DMS114 treated with DMSO at 0.1 percent for 48 hours (cell line): Measurements from ENCODE around the gene PANX2.
"Not testable (repeated sequence)": the region's sequence is repeated elsewhere in the genome, so short reads cannot be mapped to it uniquely, and the experiment has no call there.

Source experiments
- DNase-seq: peaks from one replicate; lab custom pipeline; 2025; ENCODE audit not compliant: unreplicated experiment; lab: John Stamatoyannopoulos, UW

The PANX2 gene

DNA sequence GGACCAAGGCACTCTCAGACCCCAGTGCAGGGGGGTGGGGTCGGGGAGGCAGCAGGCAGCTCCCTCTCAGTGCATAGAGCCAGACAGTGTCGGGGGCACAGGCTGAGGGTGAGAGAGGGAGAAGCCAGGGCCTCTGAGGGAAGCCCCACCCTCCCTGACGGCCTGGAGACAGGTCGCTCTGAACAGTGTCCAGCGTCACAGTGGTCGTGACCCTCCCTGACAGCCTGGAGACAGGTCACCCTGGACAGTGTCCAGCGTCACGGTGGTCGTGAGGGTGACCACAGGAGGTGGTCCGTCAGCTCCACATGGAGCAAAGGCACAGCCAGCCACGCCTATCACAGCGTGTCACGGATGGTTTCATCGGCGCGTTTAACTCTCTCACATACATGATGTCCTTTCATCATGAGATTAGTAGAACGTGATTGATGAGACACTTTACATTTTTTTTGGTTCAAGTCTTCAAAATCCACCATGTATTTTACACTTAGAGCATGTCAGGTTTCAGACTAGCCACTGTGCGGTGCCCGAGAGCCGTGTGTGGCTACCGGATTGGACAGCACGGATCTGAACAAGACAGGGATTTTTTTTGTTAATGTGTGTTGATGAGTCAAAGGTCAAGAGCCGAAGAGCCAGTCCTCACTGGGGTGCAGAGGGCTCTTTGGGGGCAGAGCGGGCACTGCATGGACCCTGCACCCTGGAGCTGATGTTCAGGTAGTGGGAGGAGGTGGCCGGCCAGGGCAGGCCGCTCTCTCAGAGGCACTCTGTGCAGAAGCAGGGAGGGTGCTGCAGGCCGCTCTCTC is 23.9 kb upstream of the PANX2 start:
- peak; percentile 64 for DNase-seq

GRCh38 chr22:50147258-50148165 is 23.0 kb upstream of the PANX2 start:
- DNase-seq = not testable (repeated sequence)

DNA sequence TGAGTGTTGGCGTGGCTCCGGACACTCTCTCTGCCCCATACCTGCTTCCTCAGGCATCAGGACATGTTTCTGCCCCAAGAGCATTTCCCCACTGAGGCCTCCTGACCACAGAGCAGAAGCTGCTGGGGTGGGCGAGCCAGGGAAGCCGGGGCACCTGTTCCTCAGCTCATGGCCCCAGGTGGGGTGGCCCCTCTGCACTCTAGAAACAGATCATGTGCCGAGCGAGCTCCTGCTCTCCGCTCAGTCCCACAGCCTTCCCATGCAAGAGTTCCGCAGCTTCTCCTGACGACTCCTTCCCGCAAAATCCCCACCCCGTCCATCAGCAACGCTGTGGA is 22.4 kb upstream of the PANX2 start:
- DNase-seq = no peak

DNA sequence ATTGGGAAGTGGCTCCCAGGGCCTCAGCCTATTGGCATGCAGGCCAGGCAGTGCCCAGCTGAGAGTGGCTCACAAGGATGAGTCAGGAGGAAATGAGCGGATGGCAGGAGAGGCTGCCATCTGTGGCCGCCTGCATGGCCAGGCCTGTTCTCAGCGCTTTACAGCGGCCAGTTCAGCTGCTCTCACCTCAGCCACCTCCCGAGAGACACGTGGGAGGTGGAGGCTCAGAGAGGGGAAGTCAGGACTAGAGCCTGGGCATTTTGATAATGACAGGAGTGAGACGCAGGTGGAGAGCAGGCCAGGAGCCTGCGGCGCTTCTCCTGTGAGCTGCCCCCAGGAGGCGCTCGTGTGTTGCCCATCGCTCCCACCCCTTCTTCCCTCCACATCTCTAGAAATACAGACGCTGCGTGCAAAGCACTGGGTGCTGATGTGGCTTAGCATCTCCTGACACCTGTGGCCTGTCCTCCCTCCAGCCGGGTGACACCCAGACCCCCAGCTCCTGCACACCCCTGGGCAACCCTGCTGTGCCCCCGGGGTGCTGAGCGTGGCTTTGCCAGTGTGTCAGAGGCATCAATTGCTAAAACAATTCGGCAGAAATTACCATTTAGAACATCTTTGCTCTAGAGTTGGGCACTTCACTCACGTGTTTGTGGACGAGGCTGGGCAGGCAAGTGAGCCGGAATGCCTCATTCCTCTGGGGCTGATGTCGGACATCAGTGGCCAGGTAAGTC is 21.4 kb upstream of the PANX2 start:
- DNase-seq = peak; percentile 17

- DNase-seq = no peak
Observed at GRCh38 chr22:50150161-50151129, 20.1 kb upstream of the PANX2 start.

- no peak for DNase-seq
Observed at GRCh38 chr22:50151571-50152537, 18.7 kb upstream of the PANX2 start.

- no peak for DNase-seq
Observed at GRCh38 chr22:50153056-50153755, 17.3 kb upstream of the PANX2 start.

DNA sequence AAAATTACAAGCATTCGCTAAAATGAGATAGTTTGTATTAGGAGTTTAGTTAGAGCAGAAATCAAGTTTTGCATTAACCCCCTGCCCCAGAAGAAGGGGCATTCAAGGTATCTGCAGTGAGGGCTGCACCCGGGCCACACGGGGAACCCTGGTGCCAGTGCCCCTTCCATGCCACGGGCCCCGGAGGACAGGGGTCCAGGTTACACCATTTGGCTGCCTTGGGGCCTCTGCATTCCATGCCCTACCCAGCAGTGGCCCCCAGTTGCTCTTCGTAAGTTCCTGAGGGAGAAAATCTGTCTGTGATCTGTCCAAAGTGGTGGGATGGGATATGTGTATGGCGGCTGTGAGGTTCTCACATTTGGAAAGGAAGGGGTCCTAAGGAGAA is 16.8 kb upstream of the PANX2 start:
- no peak for DNase-seq

- no peak for DNase-seq
Observed at GRCh38 chr22:50157709-50158375, 12.7 kb upstream of the PANX2 start.

GRCh38 chr22:50160947-50161346 is 9.6 kb upstream of the PANX2 start:
- DNase-seq = no peak

DNA sequence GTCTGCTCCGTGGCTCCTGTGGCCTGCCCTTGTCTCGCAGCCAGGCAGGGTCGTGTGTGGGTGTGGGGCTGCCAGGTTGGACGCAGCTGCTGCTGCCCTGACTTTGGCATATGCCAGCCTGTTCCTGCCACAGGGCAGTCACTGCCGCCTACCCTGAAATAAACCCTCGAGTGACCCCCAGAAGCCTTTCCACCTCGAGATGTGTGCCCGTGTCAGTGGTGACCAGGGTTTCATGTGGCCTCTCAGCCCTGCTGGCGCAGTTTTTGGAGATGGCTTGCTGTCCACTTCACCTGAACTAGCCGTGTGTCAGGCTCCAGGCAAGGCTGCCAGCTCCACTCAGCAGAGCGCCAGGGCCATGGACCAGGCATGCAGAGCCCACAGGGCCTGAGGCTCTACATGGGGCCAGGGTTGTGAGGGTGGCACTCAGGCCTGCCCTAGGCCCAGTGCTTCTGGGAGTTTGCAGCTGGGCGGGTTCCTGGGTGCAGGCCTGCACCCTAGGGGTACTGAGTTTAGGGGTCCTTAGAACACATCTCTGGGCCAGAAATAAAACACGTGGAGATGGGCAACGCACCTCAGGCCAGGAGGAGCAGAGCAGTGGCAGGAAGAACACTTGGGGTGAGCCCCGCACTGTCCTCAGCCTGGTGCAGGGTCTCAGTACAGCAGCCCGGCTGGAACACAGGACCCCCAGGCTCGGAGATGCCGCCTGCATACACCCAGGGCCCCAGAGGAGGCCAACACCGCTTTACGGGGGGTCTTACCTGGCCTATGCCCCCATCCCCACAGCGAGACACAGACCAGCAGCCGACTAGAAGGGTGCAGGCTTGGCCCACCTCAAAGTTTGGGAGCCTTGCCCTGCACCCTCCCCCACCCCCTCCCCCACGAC is 8.8 kb upstream of the PANX2 start:
- DNase-seq = no peak

DNA sequence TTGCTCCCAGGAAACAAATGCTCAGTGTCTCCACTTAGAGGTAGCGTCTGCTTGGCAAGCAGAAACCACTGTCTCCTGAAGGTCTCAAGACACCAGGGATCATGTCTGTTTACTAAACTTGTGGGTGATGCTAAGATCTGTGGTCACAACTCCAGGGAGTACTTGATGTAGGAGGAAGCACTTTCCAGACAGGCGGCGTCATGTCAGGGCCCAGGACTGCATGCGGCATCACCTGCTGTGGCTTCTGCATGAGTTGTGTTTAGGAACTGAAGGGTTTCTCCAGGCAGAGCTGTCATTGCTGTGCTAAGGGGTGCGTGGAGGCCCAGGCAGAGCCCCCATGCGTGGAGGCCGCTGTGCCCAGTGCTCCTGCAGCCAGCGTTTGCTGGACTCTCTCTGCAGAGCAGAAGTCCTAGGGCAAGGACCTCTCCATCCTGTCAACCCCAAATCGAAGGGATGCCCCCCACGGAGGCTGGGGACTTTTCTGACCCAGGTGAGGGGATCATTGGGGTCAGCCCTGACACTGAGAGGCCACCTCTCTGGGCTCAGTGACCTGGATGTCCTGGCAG is 8.1 kb upstream of the PANX2 start:
- no peak for DNase-seq

GRCh38 chr22:50165436-50166123 is 5.0 kb upstream of the PANX2 start:
- no peak for DNase-seq

GRCh38 chr22:50167689-50168489 is 2.6 kb upstream of the PANX2 start:
- DNase-seq = no peak

- DNase-seq = not testable (repeated sequence)
Observed at GRCh38 chr22:50168490-50169180, 1.9 kb upstream of the PANX2 start.
